Stimulated activated CD4-positive, alpha-beta T cell treated with anti-CD3 and anti-CD28 coated beads, Interleukin-12 subunit alpha, Interleukin-12 subunit beta, amount 100 ng/mL, for 48 hours (primary cell): ENCODE data around the gene BPIFB3.
"Not testable (repeated sequence)": the region's sequence is repeated elsewhere in the genome, so short reads cannot be mapped to it uniquely, and the experiment has no call there.

Source experiments
- DNase-seq, 3 donors: peaks; one replicate each; pipeline ENCODE4 v3.0.0-alpha.2; 2020; ENCODE audit warnings: low read depth in 2 of 3, low spot score in 1 of 3

BPIFB3 gene

DNA sequence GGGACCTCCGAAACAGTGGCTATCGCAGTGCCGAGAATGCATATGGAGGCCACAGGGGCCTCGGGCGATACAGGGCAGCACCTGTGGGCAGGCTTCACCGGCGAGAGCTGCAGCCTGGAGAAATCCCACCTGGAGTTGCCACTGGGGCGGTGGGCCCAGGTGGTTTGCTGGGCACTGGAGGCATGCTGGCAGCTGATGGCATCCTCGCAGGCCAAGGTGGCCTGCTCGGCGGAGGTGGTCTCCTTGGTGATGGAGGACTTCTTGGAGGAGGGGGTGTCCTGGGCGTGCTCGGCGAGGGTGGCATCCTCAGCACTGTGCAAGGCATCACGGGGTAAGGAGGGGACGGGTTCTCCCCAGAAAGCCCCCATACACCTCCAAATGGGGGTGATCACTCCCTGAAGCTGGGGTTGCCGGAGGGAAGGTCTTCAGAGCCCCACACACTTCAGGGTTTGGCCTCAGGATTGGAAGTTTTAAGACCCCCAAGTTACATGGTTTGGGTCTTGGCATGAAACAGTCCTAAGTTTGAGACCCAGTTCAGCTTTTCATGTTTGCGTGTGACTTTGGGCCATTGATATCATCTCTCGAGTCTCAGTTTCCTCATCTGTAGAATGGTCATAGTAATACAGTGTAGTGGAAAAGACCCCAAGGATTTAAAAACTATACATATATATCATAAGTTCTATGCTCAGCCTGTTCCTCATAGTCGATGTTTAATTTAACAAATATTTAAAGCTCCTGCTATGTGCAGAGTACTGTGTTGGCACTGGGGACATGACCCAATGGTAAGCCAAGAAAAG is 30.0 kb downstream of the BPIFB3 start:
- DNase-seq: no peak

DNA sequence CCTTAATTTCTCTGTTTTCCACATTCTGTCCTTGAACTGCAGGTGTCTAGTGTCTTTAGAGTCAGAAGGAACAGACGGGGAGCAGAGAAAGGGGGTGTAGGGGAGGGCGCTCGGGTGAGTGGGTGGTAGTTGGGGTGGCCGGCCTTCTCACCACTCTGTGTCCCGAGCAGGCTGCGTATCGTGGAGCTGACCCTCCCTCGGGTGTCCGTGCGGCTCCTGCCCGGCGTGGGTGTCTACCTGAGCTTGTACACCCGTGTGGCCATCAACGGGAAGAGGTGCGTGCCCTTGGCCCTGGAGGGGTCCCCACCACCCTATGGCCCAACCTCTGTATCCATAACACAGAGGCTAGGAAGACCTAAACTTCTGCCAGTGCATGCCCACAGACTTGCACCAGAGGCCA is 31.0 kb downstream of the BPIFB3 start:
- no peak for DNase-seq

DNA sequence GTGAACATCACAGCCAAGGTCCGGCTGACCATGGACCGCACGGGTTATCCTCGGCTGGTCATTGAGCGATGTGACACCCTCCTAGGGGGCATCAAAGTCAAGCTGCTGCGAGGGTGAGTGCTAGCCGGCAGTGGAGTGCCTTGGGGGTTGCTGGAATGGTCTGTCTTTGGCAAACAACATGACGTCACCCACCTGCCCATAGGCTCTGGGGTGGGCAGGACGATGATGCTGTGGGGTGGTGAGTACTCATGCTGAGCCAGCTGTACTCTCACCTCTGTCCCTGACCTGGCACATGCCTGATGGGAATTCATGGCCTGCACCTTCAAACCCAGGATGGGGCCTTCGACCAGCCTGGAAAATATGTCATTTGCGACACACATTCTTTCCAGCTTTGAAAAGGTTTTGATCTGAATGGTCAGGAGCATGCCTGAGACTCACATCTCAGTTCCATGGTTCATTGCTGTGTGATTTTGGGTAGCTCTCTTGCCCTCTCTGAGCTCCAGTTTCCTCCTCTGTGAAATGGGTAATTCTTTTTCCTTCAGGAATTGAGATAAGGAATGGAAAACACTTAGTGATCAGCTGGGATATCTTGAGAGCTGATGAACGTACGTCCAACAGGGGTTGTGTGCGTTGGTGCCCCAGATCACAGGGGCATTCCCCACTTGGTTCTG is 32.5 kb downstream of the BPIFB3 start:
- DNase-seq: no peak

DNA sequence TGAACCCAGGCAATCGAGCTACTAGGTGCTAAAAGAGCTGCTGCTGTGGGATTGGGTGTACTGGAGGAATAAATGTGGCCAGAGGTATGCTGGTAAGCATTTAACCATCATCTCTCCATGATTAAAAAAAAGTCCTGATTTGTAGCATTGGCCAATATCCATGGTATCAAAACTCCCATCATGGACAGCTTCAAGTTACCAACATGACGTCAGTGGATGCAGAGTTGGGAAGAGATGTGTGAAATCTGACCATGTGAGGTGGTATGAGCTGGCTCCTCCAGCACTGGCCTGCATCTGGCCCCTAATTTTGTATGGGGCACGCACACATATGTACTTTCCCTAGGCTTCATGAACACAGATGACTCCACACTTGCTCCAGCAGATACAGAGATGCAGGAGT is 37.4 kb downstream of the BPIFB3 start:
- no peak for DNase-seq

DNA sequence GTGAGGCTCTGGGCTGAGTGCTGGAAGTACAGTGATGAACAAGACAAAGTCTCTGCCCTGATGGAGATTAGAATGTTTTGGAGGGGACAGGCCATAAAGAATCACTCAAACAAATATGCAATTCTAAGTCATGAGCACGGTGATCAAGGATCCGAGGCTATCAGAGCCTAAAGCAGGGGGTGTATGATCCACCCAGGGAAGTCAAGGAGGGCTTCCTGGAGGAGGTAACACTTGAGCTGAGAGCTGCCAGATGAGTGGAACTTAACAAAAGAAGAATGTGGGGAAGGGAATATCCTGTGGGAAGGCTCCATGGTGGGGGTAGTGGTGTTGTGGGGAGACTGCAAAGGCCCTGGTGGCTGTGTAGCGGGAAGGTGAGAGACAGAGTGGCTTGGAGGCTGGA is 38.0 kb downstream of the BPIFB3 start:
- no peak for DNase-seq

DNA sequence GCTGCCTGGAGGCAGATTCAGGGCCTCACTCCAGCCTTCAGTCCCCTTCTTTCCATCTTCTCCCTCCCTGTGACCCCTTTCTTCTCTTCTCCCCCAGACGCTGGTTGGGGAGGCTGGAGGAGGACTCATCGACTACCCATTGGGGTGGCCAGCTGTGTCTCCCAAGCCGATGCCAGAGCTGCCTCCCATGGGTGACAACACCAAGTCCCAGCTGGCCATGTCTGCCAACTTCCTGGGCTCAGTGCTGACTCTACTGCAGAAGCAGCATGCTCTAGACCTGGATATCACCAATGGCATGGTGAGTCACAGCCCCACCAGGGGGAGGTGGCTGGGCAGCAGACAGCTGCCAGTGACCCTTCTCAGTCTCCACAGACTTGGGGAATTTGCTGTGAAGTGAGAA is 38.7 kb downstream of the BPIFB3 start:
- DNase-seq: no peak

DNA sequence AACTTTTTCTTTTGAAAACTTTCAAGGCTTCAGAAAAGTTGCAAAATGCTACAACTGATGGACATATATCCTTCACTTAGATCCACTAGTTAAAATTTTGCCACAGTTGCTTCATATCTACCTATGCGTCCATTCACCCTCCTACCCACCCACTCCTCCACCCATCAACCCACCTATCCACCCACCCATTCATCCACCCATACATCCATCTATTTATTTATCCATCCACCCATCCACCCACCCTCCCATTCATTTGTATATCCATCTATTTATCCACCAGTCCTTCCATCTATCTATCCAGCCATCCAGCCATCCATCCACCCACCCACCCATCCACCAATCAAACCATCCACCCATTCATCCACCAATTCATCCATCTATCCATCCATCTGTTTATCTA is 39.4 kb downstream of the BPIFB3 start:
- no peak for DNase-seq

DNA sequence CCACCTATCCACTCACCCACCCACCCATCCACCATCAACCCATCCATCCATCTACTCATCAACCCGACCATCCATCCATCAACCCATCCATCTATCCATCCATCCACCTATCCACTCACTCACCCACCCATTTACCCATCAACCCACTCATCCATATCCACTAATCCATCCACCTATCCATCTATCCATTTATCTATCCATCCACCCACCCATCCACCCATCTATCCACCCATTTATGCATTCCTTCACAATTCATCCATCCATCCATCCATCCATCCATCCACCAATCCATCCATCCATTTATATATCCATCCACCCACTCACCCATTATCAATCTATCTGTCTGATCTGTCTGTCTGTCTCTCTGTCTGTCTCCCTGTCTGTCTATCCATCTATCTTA is 39.9 kb downstream of the BPIFB3 start:
- no peak for DNase-seq

DNA sequence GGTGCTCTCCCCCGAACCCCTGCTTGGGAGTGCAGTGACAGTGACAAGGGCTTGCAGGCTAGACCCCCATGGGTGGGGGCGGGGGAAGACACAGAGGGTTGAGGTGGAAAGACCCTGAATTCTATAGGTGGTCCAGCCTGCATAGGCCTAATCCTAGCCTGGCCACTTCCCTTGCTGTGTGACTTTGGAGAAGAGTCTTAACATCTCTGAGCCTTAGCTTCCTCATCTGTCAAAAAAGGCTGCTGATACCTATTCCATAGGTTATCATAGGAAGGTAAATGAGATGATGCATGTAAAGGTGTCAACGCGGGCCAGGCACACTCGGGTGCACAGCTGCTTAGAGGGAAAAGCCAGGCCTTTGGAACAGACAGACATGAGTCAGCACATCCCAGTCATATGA is 41.5 kb downstream of the BPIFB3 start:
- no peak for DNase-seq

DNA sequence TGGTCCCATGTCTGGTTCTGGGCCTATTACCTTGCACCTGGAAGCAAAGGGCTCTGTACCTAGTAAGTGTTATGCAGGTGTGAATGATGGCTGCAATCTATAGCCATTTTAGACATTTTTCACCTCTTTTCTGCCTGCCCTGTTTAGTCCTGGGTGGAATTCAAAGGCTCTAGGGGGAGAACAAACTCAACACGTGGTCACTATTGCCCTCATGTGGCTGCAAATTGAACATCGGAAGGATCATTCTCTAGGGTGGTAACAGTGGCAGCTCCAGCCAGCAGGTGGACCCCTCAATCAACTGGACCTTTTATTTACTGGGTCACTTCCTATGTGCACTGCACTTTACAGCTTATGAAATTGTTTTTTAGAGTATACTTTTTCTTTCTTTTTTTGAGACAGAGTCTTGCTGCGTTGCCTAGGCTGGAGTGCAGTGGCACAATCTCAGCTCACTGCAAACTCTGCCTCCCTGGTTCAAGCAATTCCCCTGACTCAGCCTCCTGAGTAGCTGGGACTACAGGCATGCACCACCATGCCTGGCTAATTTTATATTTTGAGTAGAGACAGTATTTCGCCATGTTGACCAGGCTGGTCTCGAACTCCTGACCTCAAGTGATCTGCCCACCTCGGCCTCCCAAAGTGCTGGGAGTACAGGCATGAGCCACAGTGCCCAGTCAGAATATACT is 42.3 kb downstream of the BPIFB3 start:
- peak; percentile 7 to 29 (median 7) for DNase-seq

DNA sequence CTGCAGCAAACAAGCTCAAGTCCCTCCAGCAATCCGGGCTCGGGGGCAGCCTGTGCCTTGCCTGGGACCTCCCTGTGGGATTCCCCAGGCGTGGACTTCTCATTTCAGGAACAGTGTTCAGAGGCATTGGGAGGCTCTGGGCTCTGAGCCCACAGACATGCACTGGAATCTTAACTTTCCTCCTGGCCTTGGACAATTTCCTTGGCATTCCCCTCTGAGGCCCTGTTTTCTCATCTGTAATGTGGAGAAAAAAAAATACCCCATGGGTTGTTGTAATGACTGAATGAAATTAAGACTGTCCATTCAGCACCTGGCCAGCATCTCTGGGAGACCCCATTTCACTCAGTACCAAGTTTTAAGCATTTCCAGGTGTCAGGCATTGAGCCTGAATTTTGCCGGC is 43.3 kb downstream of the BPIFB3 start:
- no peak for DNase-seq

DNA sequence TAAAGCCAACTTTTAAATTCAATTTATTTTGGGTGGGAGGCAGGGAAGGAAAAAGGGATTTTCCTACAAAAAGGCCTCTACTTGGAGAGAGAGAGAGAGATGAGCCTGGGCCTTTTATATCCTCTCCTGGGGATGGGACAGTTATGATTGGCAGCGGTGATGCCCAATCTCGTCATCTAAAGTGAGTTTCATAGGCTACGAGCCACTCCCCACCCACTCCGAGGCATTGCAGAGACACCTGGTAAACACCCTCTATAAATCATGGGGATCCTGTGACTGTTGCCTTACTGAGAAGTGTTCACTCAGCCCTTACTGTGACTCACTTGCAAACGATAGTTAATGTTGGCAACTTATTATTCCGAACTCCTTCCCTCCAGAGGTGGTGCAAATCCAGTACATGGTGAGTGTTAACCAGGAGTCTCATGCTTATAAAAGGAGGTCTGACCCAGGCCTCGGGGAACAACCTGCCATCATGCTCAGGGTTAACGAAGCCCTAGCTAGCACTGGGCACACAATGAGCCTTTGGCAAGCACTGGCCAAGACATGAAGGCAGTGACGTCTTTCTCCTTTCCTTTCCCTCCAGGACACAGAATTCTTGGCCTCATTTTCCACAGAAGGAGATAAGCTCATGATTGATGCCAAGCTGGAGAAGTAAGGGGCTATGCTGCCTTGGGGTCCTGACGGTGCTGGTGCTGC is 46.3 kb downstream of the BPIFB3 start:
- DNase-seq: no peak

DNA sequence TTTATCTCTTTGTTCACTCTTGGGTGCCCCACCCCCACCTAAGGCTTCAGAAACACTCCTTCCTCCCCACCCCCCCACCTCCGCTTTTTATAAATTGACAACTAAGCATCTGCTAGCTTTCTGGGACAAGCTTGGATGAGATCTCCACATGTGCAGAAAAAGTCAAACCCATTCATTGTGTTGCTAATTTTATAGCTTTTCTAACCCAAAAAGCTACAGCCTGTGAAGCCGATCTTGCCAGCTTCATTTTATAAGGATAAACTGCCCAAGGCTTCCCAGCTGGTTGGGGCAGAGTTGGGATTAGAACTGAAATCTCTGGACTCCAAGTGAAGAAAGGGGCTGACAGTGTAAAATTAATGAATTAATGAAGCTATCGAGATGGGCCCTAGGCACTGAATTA is 49.9 kb downstream of the BPIFB3 start:
- DNase-seq: no peak

DNA sequence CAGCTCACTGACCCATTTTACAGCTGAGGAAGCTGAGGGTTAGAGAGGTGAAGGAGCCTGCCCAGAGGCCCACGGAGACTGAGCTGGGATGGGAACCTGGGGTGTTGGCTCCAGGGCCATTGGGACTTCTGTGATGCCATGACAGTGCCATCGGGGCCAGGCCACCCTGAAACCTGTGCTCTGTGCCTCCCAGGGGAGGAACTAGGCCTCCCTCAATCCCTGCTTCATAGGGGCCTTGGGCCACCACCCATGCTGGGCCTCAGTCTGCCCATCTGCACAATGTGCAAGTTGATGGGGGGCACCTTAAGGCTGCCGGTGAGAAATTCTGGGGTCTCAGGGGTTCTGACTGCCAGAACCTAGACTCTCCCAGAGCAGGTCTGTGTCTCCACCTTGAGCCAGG is 50.6 kb downstream of the BPIFB3 start:
- no peak for DNase-seq

DNA sequence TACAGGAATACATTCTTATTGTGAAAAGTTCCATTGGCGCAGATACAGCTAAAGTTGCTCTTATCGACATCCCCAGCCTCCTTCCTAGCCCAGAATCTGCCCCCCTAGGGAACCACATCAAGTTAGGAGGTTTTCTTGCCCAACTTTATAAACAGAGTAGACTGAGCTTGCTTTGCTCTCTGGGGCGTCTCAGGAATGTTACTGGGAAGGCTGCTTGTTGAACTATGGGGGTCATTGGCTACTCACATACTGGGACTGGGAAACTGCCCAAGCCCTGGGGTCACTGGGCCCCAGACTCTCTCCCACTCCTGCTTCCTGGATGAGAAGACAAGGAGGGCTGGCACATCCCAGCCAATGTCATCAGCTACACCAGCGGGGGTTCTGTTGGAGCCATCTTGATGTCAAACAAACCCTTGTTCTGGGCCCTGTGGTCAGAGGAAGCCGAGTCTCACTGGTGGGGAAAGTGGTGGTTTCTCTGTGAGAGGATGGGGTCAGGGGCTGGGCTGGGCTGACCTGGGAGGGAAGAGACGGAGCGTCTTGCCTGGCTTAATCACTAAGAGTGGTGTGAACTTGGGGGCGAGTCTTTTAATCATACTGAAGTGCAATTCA is 51.7 kb downstream of the BPIFB3 start:
- no peak for DNase-seq

DNA sequence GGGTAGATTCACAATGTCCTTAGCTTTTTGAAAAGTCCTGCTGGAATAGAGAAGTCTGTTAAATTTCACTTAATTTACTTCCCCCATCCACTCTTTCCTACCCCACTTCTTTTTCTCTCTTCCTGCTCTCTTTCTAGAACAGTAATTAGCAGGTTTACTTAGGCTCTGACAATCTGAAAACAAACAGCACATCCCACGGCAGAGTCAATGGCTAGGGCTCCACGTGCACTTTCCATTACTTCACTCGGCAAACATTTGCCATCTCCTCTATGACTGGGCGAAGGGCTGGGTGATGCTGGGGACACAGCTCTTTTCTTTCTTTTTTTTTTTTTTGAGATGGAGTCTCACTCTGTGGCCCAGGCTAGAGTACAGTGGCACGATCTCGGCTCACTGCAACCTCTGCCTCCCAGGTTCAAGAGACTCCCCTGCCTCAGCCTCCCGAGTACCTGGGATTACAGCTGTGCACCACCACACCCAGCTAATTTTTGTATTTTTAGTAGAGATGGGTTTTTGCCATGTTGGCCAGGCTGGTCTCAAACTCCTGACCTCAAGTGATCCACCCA is 52.4 kb downstream of the BPIFB3 start:
- DNase-seq: not testable (repeated sequence)

DNA sequence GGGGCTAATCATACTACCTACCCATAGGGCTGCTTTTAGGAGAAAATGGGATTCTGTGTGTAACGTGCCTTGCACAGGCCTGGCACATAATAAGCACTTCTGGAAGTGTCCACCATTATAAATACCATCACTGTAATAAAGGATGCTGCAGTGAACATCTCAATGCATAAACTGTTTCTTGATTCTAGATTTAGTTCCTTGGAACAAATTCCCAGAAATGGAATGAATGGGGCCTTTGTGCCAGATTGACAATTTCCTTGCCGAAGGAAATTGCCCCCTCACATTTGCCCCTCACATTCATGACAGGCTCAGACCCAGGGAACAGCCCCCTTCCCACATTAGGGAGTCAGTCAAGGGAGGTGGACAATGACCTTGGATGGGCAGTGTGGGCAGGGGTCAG is 55.0 kb downstream of the BPIFB3 start:
- no peak for DNase-seq

DNA sequence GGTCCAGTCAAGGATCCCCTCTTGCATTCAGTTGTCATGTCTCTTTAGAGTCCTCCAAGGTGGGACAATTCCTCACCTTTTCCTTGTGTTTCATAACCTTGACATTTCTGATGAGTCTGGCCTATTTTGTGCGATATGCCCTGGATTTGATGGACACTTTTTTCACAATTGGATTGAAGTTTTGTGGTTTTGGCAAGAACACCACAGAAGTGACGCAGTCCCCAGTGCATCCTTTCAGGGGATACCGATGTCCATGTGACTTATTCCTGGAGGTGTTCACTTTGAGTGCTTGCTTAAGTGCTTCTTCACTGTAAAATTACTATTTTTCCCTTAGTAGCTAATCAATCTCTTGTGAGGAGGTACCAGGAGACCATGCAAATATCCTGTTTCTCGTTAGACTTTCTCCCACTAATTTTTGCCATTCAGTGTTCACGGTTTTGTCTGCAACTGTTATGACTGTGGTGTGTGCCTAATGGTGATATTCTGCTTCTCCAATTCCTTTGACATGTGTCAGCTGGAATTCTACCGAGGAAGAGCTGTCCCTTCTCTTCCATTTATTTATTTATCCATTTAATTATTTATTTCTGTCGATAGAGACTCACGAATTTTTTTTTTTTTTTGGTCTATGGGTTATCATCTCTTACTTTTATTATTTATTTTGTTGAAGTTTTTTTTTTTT is 56.6 kb downstream of the BPIFB3 start:
- DNase-seq: no peak

DNA sequence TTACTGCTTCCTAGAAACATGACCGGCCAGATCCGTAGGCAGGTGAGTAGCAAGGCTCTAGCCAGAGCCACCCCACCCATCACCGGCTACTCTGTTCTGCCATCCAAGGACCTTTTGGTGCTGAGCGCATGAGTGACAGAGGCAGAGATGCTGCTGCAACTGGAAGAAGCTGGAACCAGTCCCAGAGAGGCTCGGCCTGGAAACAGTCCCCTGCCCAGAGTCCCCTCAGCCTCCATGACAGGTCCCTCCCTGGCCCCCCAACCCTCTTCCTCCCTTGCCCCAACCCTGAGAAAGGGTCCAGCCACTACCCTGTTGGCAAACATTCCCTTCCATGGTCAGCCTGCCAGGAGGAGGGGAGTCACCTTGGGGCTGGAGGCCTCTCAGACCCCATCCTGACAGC is 57.6 kb downstream of the BPIFB3 start:
- no peak for DNase-seq
